HFFc6 (cell line): ENCODE data around the gene BTN3A1. TPM values are rescaled to one million over a fixed set of nuclear protein-coding genes. Genes with fewer than 3 reads are reported as not detected.
A peak's percentile ranks its signal among the peaks of the same experiment; 100 is the strongest.

Source experiments
- DNase-seq: peaks from one replicate; pipeline ENCODE4 v3.0.0-alpha.2; 2018
- H3K27ac Mint-ChIP-seq: 2 replicates; pipeline ENCODE4 v1.8.0; 2020; ENCODE audit warnings: mild to moderate bottlenecking, mixed read lengths
- H3K27me3 Mint-ChIP-seq: 2 replicates; pipeline ENCODE4 v1.8.0; 2021; ENCODE audit warnings: mild to moderate bottlenecking, moderate library complexity, mixed read lengths; ENCODE audit not compliant: insufficient read depth
- H3K36me3 Mint-ChIP-seq: 2 replicates; pipeline ENCODE4 v1.8.0; 2021; ENCODE audit warnings: low read depth, mixed read lengths
- H3K4me1 Mint-ChIP-seq: 2 replicates; pipeline ENCODE4 v1.8.0; 2020; ENCODE audit warnings: low read depth, mixed read lengths
- H3K4me3 Mint-ChIP-seq: 2 replicates; pipeline ENCODE4 v1.8.0; 2020; ENCODE audit warnings: mild to moderate bottlenecking, moderate library complexity, mixed read lengths
- H3K9me3 Mint-ChIP-seq: 2 replicates; pipeline ENCODE4 v1.8.0; 2020; ENCODE audit warnings: mild to moderate bottlenecking, mixed read lengths
- total RNA-seq, 6 experiments: library from RNA; stranded (reverse); fragmentation: NEBNext Ultra II Directional; extraction: Animal tissue kit (Norgen Biotek cat#: 25700); gene quantifications; 2 replicates in 1 of 6; 3 replicates in 5 of 6; pipeline ENCODE4 v1.2.3, GENCODE V29; 2021
- TF ChIP-seq, protein P1 (sequence below): fragments of 200-600 bp; sonication (generic); IDR thresholded peaks from 2 replicates; pipeline ENCODE4 v1.5.0; 2021; ENCODE audit warnings: antibody characterized with exemption, mild to moderate bottlenecking

The BTN3A1 gene
- total RNA-seq, 6 experiments from 2014 or later, result 10.3 to 16.2 (median 13.8) TPM

DNA sequence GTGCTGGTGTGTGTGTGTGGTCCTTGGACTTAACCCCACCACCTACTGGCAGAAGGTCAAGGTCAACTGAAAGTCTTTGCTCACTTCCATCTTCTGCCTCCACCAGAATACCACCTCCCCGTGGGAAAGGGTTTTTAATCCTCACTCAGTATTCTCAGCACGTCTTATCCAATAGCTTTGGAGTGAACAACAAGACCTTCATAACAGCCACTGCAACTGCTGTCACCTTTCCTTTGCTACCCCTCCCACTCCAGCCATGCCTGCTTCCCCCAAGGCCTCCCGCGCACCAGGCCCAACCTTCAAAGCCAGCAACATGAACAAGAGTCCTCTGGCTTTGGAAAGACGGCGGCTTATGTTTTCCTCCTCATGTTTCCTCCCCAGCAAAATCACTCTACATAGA, 20.0 kb upstream of the BTN3A1 start:
- H3K27ac Mint-ChIP-seq, result no peak overlapping the region
- DNase-seq, result no peak
- TF ChIP-seq, protein P1, sequence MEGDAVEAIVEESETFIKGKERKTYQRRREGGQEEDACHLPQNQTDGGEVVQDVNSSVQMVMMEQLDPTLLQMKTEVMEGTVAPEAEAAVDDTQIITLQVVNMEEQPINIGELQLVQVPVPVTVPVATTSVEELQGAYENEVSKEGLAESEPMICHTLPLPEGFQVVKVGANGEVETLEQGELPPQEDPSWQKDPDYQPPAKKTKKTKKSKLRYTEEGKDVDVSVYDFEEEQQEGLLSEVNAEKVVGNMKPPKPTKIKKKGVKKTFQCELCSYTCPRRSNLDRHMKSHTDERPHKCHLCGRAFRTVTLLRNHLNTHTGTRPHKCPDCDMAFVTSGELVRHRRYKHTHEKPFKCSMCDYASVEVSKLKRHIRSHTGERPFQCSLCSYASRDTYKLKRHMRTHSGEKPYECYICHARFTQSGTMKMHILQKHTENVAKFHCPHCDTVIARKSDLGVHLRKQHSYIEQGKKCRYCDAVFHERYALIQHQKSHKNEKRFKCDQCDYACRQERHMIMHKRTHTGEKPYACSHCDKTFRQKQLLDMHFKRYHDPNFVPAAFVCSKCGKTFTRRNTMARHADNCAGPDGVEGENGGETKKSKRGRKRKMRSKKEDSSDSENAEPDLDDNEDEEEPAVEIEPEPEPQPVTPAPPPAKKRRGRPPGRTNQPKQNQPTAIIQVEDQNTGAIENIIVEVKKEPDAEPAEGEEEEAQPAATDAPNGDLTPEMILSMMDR, result no peak
- peak overlapping the region; percentile 96; the same call in 1 of the 2 replicates for H3K4me3 Mint-ChIP-seq
- no peaks in the 10 kb centered on the region for H3K9me3 Mint-ChIP-seq
- H3K36me3 Mint-ChIP-seq, result no peaks in the 10 kb centered on the region
- peaks cover 21% of the 10 kb centered on the region for H3K4me1 Mint-ChIP-seq
- H3K27me3 Mint-ChIP-seq, result peaks cover 3% of the 10 kb centered on the region

DNA sequence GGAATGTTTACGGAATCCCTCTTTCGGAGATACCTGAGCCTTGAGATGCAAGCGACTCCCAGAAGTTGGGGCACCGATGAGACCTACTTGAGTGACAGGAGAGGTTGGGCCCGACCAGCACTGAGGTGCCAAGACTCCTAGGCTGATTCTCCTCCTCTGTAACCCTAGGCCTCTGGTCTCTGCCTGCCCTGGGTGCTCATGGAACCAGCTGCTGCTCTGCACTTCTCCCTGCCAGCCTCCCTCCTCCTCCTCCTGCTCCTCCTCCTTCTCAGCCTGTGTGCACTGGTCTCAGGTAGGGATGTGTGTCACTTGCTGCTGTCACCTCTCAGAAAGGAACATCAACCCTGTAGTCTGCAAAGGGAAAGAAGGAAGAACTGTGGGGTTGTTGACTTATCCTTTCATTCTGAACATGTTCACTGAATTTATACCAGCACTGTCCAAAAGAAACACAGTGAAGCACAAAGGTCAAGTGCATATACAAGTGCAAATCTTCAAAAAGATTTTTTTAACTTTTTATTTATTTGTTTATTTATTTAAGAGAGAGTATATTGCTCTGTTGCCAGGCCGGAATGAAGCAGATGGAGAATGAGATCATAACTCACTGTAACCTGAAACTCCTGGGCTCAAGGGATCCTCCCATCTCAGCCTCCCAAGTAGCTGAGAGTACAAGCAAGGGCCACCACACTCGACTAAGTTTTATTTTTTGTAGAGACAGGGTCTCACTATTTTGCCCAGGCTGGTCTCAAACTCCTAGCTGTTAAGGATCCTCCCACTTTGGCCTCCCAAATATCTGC, 18.3 kb upstream of the BTN3A1 start:
- Mint-ChIP-seq H3K4me1 (peaks cover 35% of the 10 kb centered on the region), H3K27ac (peak overlapping the region; percentile 95), H3K36me3 (no peaks in the 10 kb centered on the region), H3K4me3 (peak overlapping the region; percentile 96), H3K27me3 (peaks cover 3% of the 10 kb centered on the region), H3K9me3 (no peaks in the 10 kb centered on the region)
- TF ChIP-seq, protein P1, result no peak
- peak; percentile 54 for DNase-seq

GRCh38 chr6:26385734-26386125, 16.3 kb upstream of the BTN3A1 start:
- no peaks in the 10 kb centered on the region for H3K9me3 Mint-ChIP-seq
- H3K36me3 Mint-ChIP-seq, result peaks cover 5% of the 10 kb centered on the region
- TF ChIP-seq, protein P1, result no peak
- H3K4me1 Mint-ChIP-seq, result peaks cover 41% of the 10 kb centered on the region
- H3K27me3 Mint-ChIP-seq, result peaks cover 3% of the 10 kb centered on the region
- H3K27ac Mint-ChIP-seq, result no peak overlapping the region
- no peak overlapping the region for H3K4me3 Mint-ChIP-seq
- no peak for DNase-seq

DNA sequence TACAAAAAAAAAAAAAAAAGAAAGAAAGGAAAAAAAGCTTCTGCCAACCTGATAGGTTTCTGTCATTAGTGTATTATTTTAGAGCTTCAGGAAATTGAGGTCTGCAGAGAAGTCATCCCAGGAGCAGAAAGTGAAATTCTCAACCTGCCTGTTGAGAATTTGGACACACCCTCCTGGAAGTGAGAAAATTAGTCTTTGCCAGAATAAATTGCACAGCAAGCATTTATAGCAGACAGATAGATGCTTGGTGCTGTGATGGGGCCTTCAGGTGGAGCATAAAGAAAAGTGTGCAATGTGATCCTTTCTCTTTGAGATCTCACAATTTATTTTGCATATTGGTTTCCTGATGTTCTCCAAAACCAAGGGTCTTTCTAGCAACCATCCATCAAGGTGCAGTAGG, 14.5 kb upstream of the BTN3A1 start:
- H3K27ac Mint-ChIP-seq, result no peak overlapping the region
- H3K4me3 Mint-ChIP-seq, result no peak overlapping the region
- no peaks in the 10 kb centered on the region for H3K9me3 Mint-ChIP-seq
- H3K27me3 Mint-ChIP-seq, result peaks cover 3% of the 10 kb centered on the region
- TF ChIP-seq, protein P1, result no peak
- peaks cover 36% of the 10 kb centered on the region for H3K4me1 Mint-ChIP-seq
- DNase-seq, result no peak
- H3K36me3 Mint-ChIP-seq, result peaks cover 5% of the 10 kb centered on the region

- no peak overlapping the region for H3K27ac Mint-ChIP-seq
- peaks cover 3% of the 10 kb centered on the region; the same call in 1 of the 2 replicates for H3K27me3 Mint-ChIP-seq
- DNase-seq, result no peak
- H3K4me3 Mint-ChIP-seq, result no peak overlapping the region
- TF ChIP-seq, protein P1, result no peak
- H3K4me1 Mint-ChIP-seq, result peaks cover 33% of the 10 kb centered on the region
- no peaks in the 10 kb centered on the region for H3K9me3 Mint-ChIP-seq
- peaks cover 6% of the 10 kb centered on the region for H3K36me3 Mint-ChIP-seq
These were observed 14.1 kb upstream of the BTN3A1 start for GRCh38 chr6:26388014-26388413.
